Myocyte (in vitro differentiated cells): ENCODE data around the gene EMC1. TPM values are rescaled to one million over a fixed set of nuclear protein-coding genes. Genes with fewer than 3 reads are reported as not detected.
"Not testable (repeated sequence)": the region's sequence is repeated elsewhere in the genome, so short reads cannot be mapped to it uniquely, and the experiment has no call there.

Experiments used
- DNase-seq: peaks from one replicate; pipeline ENCODE4 v3.0.0-alpha.2; 2012; ENCODE audit warnings: low read depth
- total RNA-seq: library from RNA; depleted of rRNA; stranded (reverse); fragments of >200 nt; gene quantifications from 2 replicates; pipeline ENCODE4 v1.2.3, GENCODE V29; 2014

The EMC1 gene
- total RNA-seq, 1 donor from 2014 or later, result 85.0 TPM

- DNase-seq, result peak; percentile 22
Observed at GRCh38 chr1:19220080-19220846, 31.1 kb downstream of the EMC1 start.

GRCh38 chr1:19219451-19219850 lies 31.9 kb downstream of the EMC1 start:
- peak; percentile 52 for DNase-seq

DNA sequence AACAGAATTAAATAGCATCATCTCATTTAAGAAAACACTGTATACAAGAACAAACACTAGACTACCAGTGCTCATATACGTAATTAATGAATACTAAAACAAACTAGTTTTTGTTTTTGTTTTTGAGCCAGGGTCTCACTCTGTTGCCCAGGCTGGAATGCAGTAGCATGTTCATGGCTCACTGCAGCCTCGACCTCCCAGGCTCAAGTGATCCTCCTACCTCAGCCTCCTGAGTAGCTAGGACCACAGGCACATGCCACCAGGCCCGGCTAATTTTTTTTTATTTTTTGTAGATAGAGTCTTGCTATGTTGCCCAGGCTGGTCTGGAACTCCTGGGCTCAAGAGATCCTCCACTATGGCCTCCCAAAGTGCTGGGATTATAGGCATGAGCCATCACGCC lies 34.7 kb downstream of the EMC1 start:
- DNase-seq, result not testable (repeated sequence)

GRCh38 chr1:19213580-19213979 lies 37.7 kb downstream of the EMC1 start:
- DNase-seq, result no peak

- DNase-seq, result no peak
Observed at GRCh38 chr1:19212167-19212566, 39.2 kb downstream of the EMC1 start.

DNA sequence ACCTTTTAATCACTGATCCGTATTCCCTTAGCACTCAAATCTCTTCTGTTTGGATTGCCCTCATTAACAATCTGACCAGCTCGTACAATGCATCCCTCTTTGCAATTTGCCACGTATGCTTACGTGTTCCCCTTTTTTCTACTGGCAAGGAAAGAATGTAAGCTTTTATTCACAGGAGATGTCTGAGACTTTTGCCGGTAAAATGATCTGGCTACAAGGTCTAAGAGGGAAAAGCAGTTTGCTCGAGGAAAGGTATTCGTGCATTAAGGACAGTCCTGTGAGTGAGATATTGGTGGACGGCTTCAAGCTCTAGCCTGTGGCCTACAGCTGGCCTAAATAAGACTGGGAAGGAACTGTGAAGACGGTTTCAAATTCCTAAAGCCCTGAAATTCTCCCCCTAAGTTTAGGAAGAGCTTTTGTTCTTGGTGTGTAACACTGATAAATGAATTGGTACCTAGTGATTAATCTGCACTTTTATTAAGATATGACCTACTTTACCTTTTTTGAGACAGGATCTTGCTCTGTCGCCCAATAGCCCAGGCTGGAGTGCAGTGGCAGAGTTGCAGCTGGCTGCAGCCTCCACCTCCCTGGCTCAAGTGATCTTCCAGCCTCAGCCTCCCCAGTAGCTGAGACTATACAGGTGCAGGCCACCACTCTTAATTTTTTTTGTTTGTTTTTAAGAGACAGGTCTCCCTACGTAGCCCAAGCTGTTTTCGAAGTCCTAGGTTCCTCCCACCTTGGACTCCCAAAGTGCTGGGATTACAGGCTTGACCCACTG lies 40.4 kb downstream of the EMC1 start:
- no peak for DNase-seq

DNA sequence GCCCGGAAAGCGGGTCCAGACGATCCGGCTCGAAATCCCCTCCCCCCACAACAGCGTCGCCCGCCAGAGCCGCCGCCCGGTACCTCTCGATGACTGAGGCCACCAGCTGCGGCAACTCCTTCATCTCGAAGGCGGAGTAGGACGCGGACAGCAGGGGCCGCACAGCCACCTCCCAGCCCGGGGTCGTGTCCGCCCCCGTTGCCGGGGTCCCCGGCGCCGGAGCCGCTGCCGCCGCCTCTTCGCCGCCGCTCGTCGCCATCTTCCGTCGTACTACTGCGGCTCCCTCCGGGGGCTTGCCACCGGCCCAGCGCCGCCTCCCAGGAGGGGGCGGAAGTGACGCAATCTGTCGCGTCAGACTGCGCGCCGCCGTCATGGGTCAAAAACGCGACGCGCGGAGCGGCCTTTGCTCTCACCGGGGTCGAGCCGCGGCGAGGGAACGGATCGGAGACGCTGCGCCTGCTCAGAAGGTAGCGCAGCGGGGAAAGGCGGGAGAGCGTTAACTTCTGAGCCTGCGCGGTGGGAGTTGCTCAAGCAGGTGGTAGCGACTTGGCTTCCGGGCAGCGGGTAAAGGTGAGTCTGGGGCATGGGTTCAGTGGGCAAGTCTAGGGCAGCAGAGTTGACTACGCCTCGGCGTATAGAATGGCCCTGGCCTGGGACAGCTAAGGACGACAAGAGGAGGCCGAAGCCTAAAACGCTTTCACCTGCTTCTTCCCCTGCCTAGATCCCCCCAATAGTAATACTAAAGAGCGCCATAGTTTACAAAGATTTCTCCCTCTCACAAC lies 41.1 kb downstream of the EMC1 start, which contains the start of gene UBR4:
Gene UBR4 (minus strand): TSS at position 277 of the 782 bp plus-strand sequence. CDS start 18 bp downstream, at position 259.
- peak; percentile 96 for DNase-seq

- peak; percentile 44 for DNase-seq
Observed at GRCh38 chr1:19209439-19209989, 41.8 kb downstream of the EMC1 start.

- no peak for DNase-seq
Observed at GRCh38 chr1:19208710-19209438, 42.5 kb downstream of the EMC1 start.

- no peak for DNase-seq
Observed at GRCh38 chr1:19206947-19207346, 44.4 kb downstream of the EMC1 start.

GRCh38 chr1:19205845-19206244 lies 45.5 kb downstream of the EMC1 start:
- DNase-seq, result no peak

DNA sequence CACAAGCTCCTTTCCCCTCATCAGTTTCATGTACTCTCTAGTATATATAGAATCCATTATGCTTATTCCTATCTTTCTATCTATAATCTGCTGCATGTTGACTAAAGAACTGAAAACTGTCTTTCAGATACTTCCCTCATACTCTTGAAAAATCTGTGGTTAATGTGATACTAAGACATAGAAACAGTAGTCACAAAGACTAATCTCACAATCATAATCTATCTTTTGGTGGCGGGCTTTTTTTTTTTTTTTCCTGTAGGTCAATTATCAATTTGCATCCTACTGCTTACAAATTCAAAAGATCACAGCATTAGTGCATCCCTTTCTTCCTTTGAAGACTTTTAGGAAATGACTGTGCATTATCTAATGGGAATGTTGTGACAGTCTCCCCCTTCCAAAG lies 45.9 kb downstream of the EMC1 start:
- DNase-seq, result no peak

- DNase-seq, result no peak
Observed at GRCh38 chr1:19204446-19205266, 46.7 kb downstream of the EMC1 start.

DNA sequence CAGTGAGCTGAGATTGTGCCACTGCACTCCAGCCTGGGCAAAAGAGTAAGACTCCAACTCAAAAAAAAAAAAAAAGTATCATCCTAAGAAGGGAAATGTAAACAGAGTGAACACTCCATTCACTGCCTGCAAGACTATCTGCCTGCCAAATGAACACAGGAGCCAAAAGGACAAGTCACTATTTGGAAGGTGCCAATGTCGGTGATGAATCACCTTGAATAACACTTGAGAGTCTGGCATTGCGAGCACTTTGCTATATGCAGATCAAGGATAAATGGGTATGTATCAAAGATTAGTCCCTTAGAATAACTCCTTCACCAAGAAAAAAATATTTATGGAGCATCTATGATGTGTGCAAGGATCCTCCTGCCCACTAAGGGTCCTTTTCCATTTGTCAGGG lies 47.9 kb downstream of the EMC1 start:
- DNase-seq, result no peak

DNA sequence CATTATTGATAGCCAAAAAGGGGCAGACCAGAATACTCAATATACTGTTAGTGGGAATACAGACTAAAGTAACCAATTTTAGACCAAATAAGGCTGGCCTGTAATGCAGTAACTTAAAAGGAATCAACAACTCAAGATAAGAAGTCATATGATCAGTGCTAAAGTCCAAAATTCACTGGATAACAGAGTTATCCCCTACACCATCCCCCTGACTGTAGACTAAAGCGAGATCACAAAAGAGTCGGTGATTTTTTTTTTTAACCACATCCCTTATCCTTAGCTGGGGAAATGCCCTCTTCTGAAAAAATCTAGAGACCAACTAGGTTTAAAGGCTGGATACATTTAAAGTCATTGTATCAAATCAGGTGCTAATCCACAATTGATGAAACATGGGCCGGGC lies 48.9 kb downstream of the EMC1 start:
- no peak for DNase-seq

- peak; percentile 59 for DNase-seq
Observed at GRCh38 chr1:19199969-19200604, 51.2 kb downstream of the EMC1 start.

- no peak for DNase-seq
Observed at GRCh38 chr1:19199329-19199968, 51.9 kb downstream of the EMC1 start.

GRCh38 chr1:19198820-19199219 lies 52.5 kb downstream of the EMC1 start:
- no peak for DNase-seq

DNA sequence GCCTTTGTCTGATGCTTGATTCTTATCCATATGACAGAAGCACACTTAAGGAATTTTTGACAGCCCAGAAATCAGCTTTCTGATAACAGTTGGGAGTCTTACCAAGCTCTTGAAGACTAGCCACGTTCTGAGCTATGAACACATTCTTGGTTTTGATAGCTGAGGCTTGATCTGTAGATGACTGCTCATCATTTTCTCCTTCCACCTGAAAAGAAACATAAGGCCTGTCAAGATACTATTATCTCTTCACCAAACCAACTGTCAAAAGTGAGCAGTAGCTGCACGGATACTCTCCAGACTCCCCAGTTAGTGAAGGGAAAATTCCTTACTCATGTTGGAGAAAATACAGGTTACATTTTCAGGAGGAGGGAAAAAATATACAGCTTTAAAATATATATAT lies 53.5 kb downstream of the EMC1 start:
- no peak for DNase-seq
